DMS79 treated with DMSO at 0.1 percent for 48 hours (cell line): ENCODE data around the gene PACRG.

Source experiments
- DNase-seq: peaks from one replicate; lab custom pipeline; 2025; lab: John Stamatoyannopoulos, UW

Gene PACRG

GRCh38 chr6:163137398-163137881, 409.7 kb downstream of the PACRG start:
- DNase-seq, result no peak

GRCh38 chr6:163146036-163146435, 418.3 kb downstream of the PACRG start:
- no peak for DNase-seq

GRCh38 chr6:163147994-163148393, 420.2 kb downstream of the PACRG start:
- no peak for DNase-seq

- DNase-seq, result no peak
These were observed 420.9 kb downstream of the PACRG start for GRCh38 chr6:163148451-163149278.

- DNase-seq, result no peak
These were observed 421.6 kb downstream of the PACRG start for GRCh38 chr6:163149279-163149848.

GRCh38 chr6:163151212-163151611, 423.4 kb downstream of the PACRG start:
- no peak for DNase-seq

GRCh38 chr6:163152701-163153100, 424.9 kb downstream of the PACRG start:
- no peak for DNase-seq

GRCh38 chr6:163159110-163159509, 431.3 kb downstream of the PACRG start:
- DNase-seq, result no peak

GRCh38 chr6:163159689-163160088, 431.9 kb downstream of the PACRG start:
- DNase-seq, result no peak

- no peak for DNase-seq
These were observed 434.5 kb downstream of the PACRG start for GRCh38 chr6:163162007-163162873.

- DNase-seq, result no peak
These were observed 435.1 kb downstream of the PACRG start for GRCh38 chr6:163162874-163163213.

GRCh38 chr6:163164175-163164900, 436.6 kb downstream of the PACRG start:
- DNase-seq, result no peak

- DNase-seq, result no peak
These were observed 437.6 kb downstream of the PACRG start for GRCh38 chr6:163165155-163165910.

- no peak for DNase-seq
These were observed 438.1 kb downstream of the PACRG start for GRCh38 chr6:163165922-163166321.

GRCh38 chr6:163166507-163166906, 438.7 kb downstream of the PACRG start:
- no peak for DNase-seq

GRCh38 chr6:163169521-163169920, 441.7 kb downstream of the PACRG start:
- DNase-seq, result no peak

GRCh38 chr6:163170294-163170883, 442.6 kb downstream of the PACRG start:
- no peak for DNase-seq

- DNase-seq, result no peak
These were observed 446.0 kb downstream of the PACRG start for GRCh38 chr6:163173741-163174140.

GRCh38 chr6:163175301-163175700, 447.5 kb downstream of the PACRG start:
- DNase-seq, result no peak

- no peak for DNase-seq
These were observed 448.3 kb downstream of the PACRG start for GRCh38 chr6:163176097-163176496.

- no peak for DNase-seq
These were observed 449.2 kb downstream of the PACRG start for GRCh38 chr6:163177007-163177406.
